Measurements from ENCODE around the gene SLC15A5. TPM values are rescaled to one million over a fixed set of nuclear protein-coding genes. Genes with fewer than 3 reads are reported as not detected.

SLC15A5 gene
- total RNA-seq, 2 donors from 2014 or later = not detected

- TF ChIP-seq POLR2A (IDR thresholded peaks at IDR 0.05) (no peak), CTCF (IDR thresholded peaks at IDR 0.05) (no peak)
- H3K27me3 ChIP-seq = no peaks in the 10 kb centered on the region
- H3K9me3 ChIP-seq = no peaks in the 10 kb centered on the region
- no peak overlapping the region for H3K27ac ChIP-seq
- no peak overlapping the region for H3K4me3 ChIP-seq
- no peaks in the 10 kb centered on the region for H3K36me3 ChIP-seq (replicated peaks in 1 of 2; ENCODE audit: insufficient read depth in 1 of 2, low read depth in 2 of 2)
- DNase-seq (no peak), ATAC-seq (no peak)
- no peaks in the 10 kb centered on the region for H3K4me1 ChIP-seq
- intact Hi-C loops (cut with DNase I) = no loop called here
- 62% methylated on average over 2 of the region's 2 CpGs for WGBS, 2 donors
These were observed 92.8 kb downstream of the SLC15A5 start for GRCh38 chr12:16184681-16185080.

GRCh38 chr12:16183541-16183940, 93.9 kb downstream of the SLC15A5 start:
- Histone ChIP-seq H3K36me3 (replicated peaks in 1 of 2; ENCODE audit: insufficient read depth in 1 of 2, low read depth in 2 of 2) (no peaks in the 10 kb centered on the region), H3K4me1 (no peaks in the 10 kb centered on the region), H3K27ac (no peak overlapping the region), H3K9me3 (no peaks in the 10 kb centered on the region), H3K27me3 (no peaks in the 10 kb centered on the region), H3K4me3 (no peak overlapping the region)
- intact Hi-C loops (cut with DNase I) = no loop called here
- no peak for TF ChIP-seq CTCF (IDR thresholded peaks at IDR 0.05)
- no peak for TF ChIP-seq POLR2A (IDR thresholded peaks at IDR 0.05)
- 61 to 66% methylated on average over 7 of the region's 7 CpGs for WGBS, 2 donors
- DNase-seq (no peak), ATAC-seq (no peak)

GRCh38 chr12:16175840-16176239, 101.6 kb downstream of the SLC15A5 start:
- Histone ChIP-seq H3K27me3 (no peaks in the 10 kb centered on the region), H3K27ac (no peak overlapping the region), H3K9me3 (no peaks in the 10 kb centered on the region), H3K4me3 (no peak overlapping the region), H3K4me1 (no peaks in the 10 kb centered on the region), H3K36me3 (replicated peaks in 1 of 2; ENCODE audit: insufficient read depth in 1 of 2, low read depth in 2 of 2) (no peaks in the 10 kb centered on the region)
- WGBS, 2 donors = 78 to 80% methylated on average over 3 of the region's 3 CpGs
- TF ChIP-seq CTCF (IDR thresholded peaks at IDR 0.05) (no peak), POLR2A (IDR thresholded peaks at IDR 0.05) (no peak)
- ATAC-seq (no peak), DNase-seq (no peak)
- intact Hi-C loops (cut with DNase I) = no loop called here

- Histone ChIP-seq H3K4me3 (no peak overlapping the region), H3K4me1 (no peaks in the 10 kb centered on the region), H3K27ac (no peak overlapping the region), H3K27me3 (no peaks in the 10 kb centered on the region), H3K36me3 (replicated peaks in 1 of 2; ENCODE audit: insufficient read depth in 1 of 2, low read depth in 2 of 2) (no peaks in the 10 kb centered on the region), H3K9me3 (no peaks in the 10 kb centered on the region)
- no peak for DNase-seq
- TF ChIP-seq POLR2A (IDR thresholded peaks at IDR 0.05) (no peak), CTCF (IDR thresholded peaks at IDR 0.05) (no peak)
- no peak for ATAC-seq
- intact Hi-C loops (cut with DNase I) = no loop called here
- WGBS, 2 donors = 86 to 92% methylated on average over 4 of the region's 4 CpGs
These were observed 103.2 kb downstream of the SLC15A5 start for GRCh38 chr12:16174282-16174681.

GRCh38 chr12:16171348-16171747, 106.1 kb downstream of the SLC15A5 start:
- H3K27ac ChIP-seq = no peak overlapping the region
- H3K9me3 ChIP-seq = no peaks in the 10 kb centered on the region
- no peaks in the 10 kb centered on the region for H3K36me3 ChIP-seq (replicated peaks in 1 of 2; ENCODE audit: insufficient read depth in 1 of 2, low read depth in 2 of 2)
- H3K4me3 ChIP-seq = no peak overlapping the region
- intact Hi-C loops (cut with DNase I) = no loop called here
- 75 to 82% methylated on average over 2 of the region's 2 CpGs for WGBS, 2 donors
- TF ChIP-seq POLR2A (IDR thresholded peaks at IDR 0.05) = no peak
- H3K27me3 ChIP-seq = no peaks in the 10 kb centered on the region
- no peaks in the 10 kb centered on the region for H3K4me1 ChIP-seq
- DNase-seq = no peak
- ATAC-seq = no peak
